ENCODE measurements around the gene FNBP1.
A peak's percentile ranks its signal among the peaks of the same experiment; 100 is the strongest.

FNBP1 gene

GRCh38 chr9:129936222-129936621, 106.8 kb downstream of the FNBP1 start:
- no peak for DNase-seq (ENCODE audit: low read depth)
- H3K4me3 ChIP-seq (ENCODE audit: low read depth, low read length), result no peak overlapping the region
- TF ChIP-seq MAX (IDR thresholded peaks at IDR 0.05; ENCODE audit: low read depth, low read length), result no peak
- TF ChIP-seq POLR2A (IDR thresholded peaks at IDR 0.05; ENCODE audit: extremely low read depth, insufficient read length), result no peak
- no peak for TF ChIP-seq MYC (IDR thresholded peaks at IDR 0.05; ENCODE audit: low read depth, low read length)
- no peak for TF ChIP-seq CTCF (IDR thresholded peaks at IDR 0.05; ENCODE audit: low read depth, low read length)

- TF ChIP-seq POLR2A (IDR thresholded peaks at IDR 0.05; ENCODE audit: extremely low read depth, insufficient read length), result no peak
- no peak for TF ChIP-seq MAX (IDR thresholded peaks at IDR 0.05; ENCODE audit: low read depth, low read length)
- no peak for TF ChIP-seq CTCF (IDR thresholded peaks at IDR 0.05; ENCODE audit: low read depth, low read length)
- TF ChIP-seq MYC (IDR thresholded peaks at IDR 0.05; ENCODE audit: low read depth, low read length), result no peak
- DNase-seq (ENCODE audit: low read depth), result no peak
- H3K4me3 ChIP-seq (ENCODE audit: low read depth, low read length), result no peak overlapping the region
These were observed 108.2 kb downstream of the FNBP1 start for GRCh38 chr9:129934780-129935179.

GRCh38 chr9:129934041-129934591, 108.9 kb downstream of the FNBP1 start:
- H3K4me3 ChIP-seq (ENCODE audit: low read depth, low read length), result no peak overlapping the region
- no peak for DNase-seq (ENCODE audit: low read depth)
- no peak for TF ChIP-seq MYC (IDR thresholded peaks at IDR 0.05; ENCODE audit: low read depth, low read length)

- H3K4me3 ChIP-seq (ENCODE audit: low read depth, low read length), result no peak overlapping the region
These were observed 109.6 kb downstream of the FNBP1 start for GRCh38 chr9:129933185-129934040.

GRCh38 chr9:129932303-129933151, 110.5 kb downstream of the FNBP1 start:
- no peak for TF ChIP-seq POLR2A (IDR thresholded peaks at IDR 0.05; ENCODE audit: extremely low read depth, insufficient read length)
- TF ChIP-seq MYC (IDR thresholded peaks at IDR 0.05; ENCODE audit: low read depth, low read length), result no peak
- TF ChIP-seq CTCF (IDR thresholded peaks at IDR 0.05; ENCODE audit: low read depth, low read length), result no peak
- TF ChIP-seq MAX (IDR thresholded peaks at IDR 0.05; ENCODE audit: low read depth, low read length), result no peak
- H3K4me3 ChIP-seq (ENCODE audit: low read depth, low read length), result no peak overlapping the region
- peak; percentile 72 for DNase-seq (ENCODE audit: low read depth)

More at GRCh38 chr9:129933185-129934040, 109.6 kb downstream of the FNBP1 start:
- no peak for DNase-seq (ENCODE audit: low read depth)
- TF ChIP-seq CTCF (IDR thresholded peaks at IDR 0.05; ENCODE audit: low read depth, low read length) (no peak), MAX (IDR thresholded peaks at IDR 0.05; ENCODE audit: low read depth, low read length) (no peak), POLR2A (IDR thresholded peaks at IDR 0.05; ENCODE audit: extremely low read depth, insufficient read length) (no peak), MYC (IDR thresholded peaks at IDR 0.05; ENCODE audit: low read depth, low read length) (no peak)

GRCh38 chr9:129930743-129931142, 112.2 kb downstream of the FNBP1 start:
- no peak for TF ChIP-seq POLR2A (IDR thresholded peaks at IDR 0.05; ENCODE audit: extremely low read depth, insufficient read length)
- TF ChIP-seq MAX (IDR thresholded peaks at IDR 0.05; ENCODE audit: low read depth, low read length), result no peak
- no peak for TF ChIP-seq MYC (IDR thresholded peaks at IDR 0.05; ENCODE audit: low read depth, low read length)
- no peak for TF ChIP-seq CTCF (IDR thresholded peaks at IDR 0.05; ENCODE audit: low read depth, low read length)
- H3K4me3 ChIP-seq (ENCODE audit: low read depth, low read length), result no peak overlapping the region

More at GRCh38 chr9:129930743-129931142, 112.2 kb downstream of the FNBP1 start:
- no peak for DNase-seq (ENCODE audit: low read depth)
